HEK293 (cell line): ENCODE measurements around the gene STX4.

Experiments used
- CTCF ChIA-PET: fragments of 350-600 bp; formaldehyde crosslinking; extraction: SDS; loops from one replicate; lab custom pipeline; 2021; ENCODE audit warnings: antibody characterized with exemption; lab: Yijun Ruan, JAX
- POLR2A ChIA-PET: fragments of 300-600 bp; formaldehyde crosslinking; extraction: SDS; loops from one replicate; lab custom pipeline; 2020; ENCODE audit warnings: antibody characterized with exemption, inconsistent platforms; lab: Yijun Ruan, JAX
- H3K27ac ChIP-seq: fragments of 200-500 bp; sonication (Bioruptor generic); 2 replicates; pipeline ENCODE4 v1.5.1; 2014; ENCODE audit warnings: low read depth, low read length, control low read depth, inconsistent platforms; ENCODE audit errors: extremely low read depth
- H3K36me3 ChIP-seq, 2 experiments: fragments of 200-500 bp in 1 of 2; sonication (Bioruptor generic) in 1 of 2; 1 replicate in 1 of 2; 2 replicates in 1 of 2; pipeline ENCODE4 v1.5.1; 2014 to 2017; ENCODE audit warnings: inconsistent platforms in 2 of 2, low read length in 2 of 2; ENCODE audit not compliant: control insufficient read depth in 2 of 2, insufficient read depth in 1 of 2
- H3K4me1 ChIP-seq: fragments of 200-500 bp; sonication (Bioruptor generic); 2 replicates; pipeline ENCODE4 v1.5.1; 2014; ENCODE audit warnings: mild to moderate bottlenecking, low read length, inconsistent platforms; ENCODE audit not compliant: control insufficient read depth, insufficient read depth
- H3K4me3 ChIP-seq: 2 replicates; pipeline ENCODE4 v1.5.1; 2011; ENCODE audit warnings: low read depth, mild to moderate bottlenecking, control low read depth, low read length, moderate library complexity
- H3K9me3 ChIP-seq: fragments of 200-500 bp; sonication (Bioruptor generic); 2 replicates; pipeline ENCODE4 v1.5.1; 2014; ENCODE audit warnings: low read depth, low read length, inconsistent platforms; ENCODE audit not compliant: control insufficient read depth, insufficient read depth
- EGR2 ChIP-seq: fragments of 450-650 bp; formaldehyde crosslinking; IDR thresholded peaks from 2 replicates; pipeline ENCODE4 v1.5.1; 2016; ENCODE audit warnings: low read depth, missing biosample characterization, missing genetic modification characterization
- GLIS1 ChIP-seq: fragments of 450-650 bp; formaldehyde crosslinking; IDR thresholded peaks from 2 replicates; pipeline ENCODE4 v1.5.1; 2016; ENCODE audit warnings: missing biosample characterization, missing genetic modification characterization
- REPIN1 ChIP-seq: fragments of 450-650 bp; formaldehyde crosslinking; IDR thresholded peaks from 2 replicates; pipeline ENCODE4 v1.5.1; 2017; ENCODE audit warnings: missing biosample characterization, missing genetic modification characterization, low read depth
- SCRT2 ChIP-seq: fragments of 450-650 bp; formaldehyde crosslinking; IDR thresholded peaks from 2 replicates; pipeline ENCODE4 v1.5.1; 2016; ENCODE audit warnings: missing biosample characterization, missing genetic modification characterization
- ZFHX2 ChIP-seq: fragments of 450-650 bp; formaldehyde crosslinking; conservative IDR thresholded peaks from 2 replicates; pipeline ENCODE4 v1.5.1; 2016; ENCODE audit warnings: missing biosample characterization, missing genetic modification characterization
- ZNF121 ChIP-seq: fragments of 450-650 bp; formaldehyde crosslinking; IDR thresholded peaks from 2 replicates; pipeline ENCODE4 v1.5.1; 2016; ENCODE audit warnings: missing biosample characterization, missing genetic modification characterization
- ZNF266 ChIP-seq: fragments of 450-650 bp; formaldehyde crosslinking; IDR thresholded peaks from 2 replicates; pipeline ENCODE4 v1.5.1; 2016; ENCODE audit warnings: missing biosample characterization, missing genetic modification characterization, low read depth
- ZNF274 ChIP-seq, 2 experiments: fragments of 200-500 bp in 1 of 2; fragments of 450-650 bp in 1 of 2; sonication (Bioruptor generic) in 1 of 2; formaldehyde crosslinking in 1 of 2; IDR thresholded peaks; 2 replicates each; pipeline versions ENCODE4 v1.5.1 to v1.6.1; 2014 to 2016; ENCODE audit warnings: borderline replicate concordance in 1 of 2, inconsistent platforms in 1 of 2, low read length in 1 of 2, missing biosample characterization in 1 of 2, missing genetic modification characterization in 1 of 2
- ZNF558 ChIP-seq: fragments of 450-650 bp; formaldehyde crosslinking; IDR thresholded peaks from 2 replicates; pipeline ENCODE4 v1.5.1; 2016; ENCODE audit warnings: missing biosample characterization, missing genetic modification characterization
- ZNF600 ChIP-seq: fragments of 450-650 bp; formaldehyde crosslinking; IDR thresholded peaks from 2 replicates; pipeline ENCODE4 v1.5.1; 2016; ENCODE audit warnings: missing biosample characterization, missing genetic modification characterization
- ZNF76 ChIP-seq: fragments of 450-650 bp; formaldehyde crosslinking; IDR thresholded peaks from 2 replicates; pipeline ENCODE4; 2016; ENCODE audit warnings: low read depth, missing biosample characterization, missing genetic modification characterization, borderline replicate concordance
- ZNF768 ChIP-seq: fragments of 450-650 bp; formaldehyde crosslinking; IDR thresholded peaks from 2 replicates; pipeline ENCODE4 v1.5.1; 2018; ENCODE audit warnings: missing biosample characterization, mild to moderate bottlenecking, missing genetic modification characterization
- TF ChIP-seq, protein P1 (sequence below): fragments of 450-650 bp; formaldehyde crosslinking; conservative IDR thresholded peaks from 2 replicates; pipeline ENCODE4 v1.5.1; 2016; ENCODE audit warnings: low read depth, missing biosample characterization, missing genetic modification characterization
- TF ChIP-seq, protein P2 (sequence below): fragments of 450-650 bp; formaldehyde crosslinking; IDR thresholded peaks from 2 replicates; pipeline ENCODE4 v1.5.1; 2016; ENCODE audit warnings: missing biosample characterization, missing genetic modification characterization
- TF ChIP-seq, protein P3 (sequence below): fragments of 450-650 bp; formaldehyde crosslinking; IDR thresholded peaks from 2 replicates; pipeline ENCODE4 v1.5.1; 2017; ENCODE audit warnings: missing biosample characterization, mild to moderate bottlenecking, missing genetic modification characterization, moderate library complexity
- TF ChIP-seq, protein P4 (sequence below): fragments of 450-650 bp; formaldehyde crosslinking; IDR thresholded peaks from 2 replicates; pipeline ENCODE4 v1.5.1; 2016; ENCODE audit warnings: missing biosample characterization, missing genetic modification characterization
- TF ChIP-seq, protein P5 (sequence below): fragments of 450-650 bp; formaldehyde crosslinking; IDR thresholded peaks from 2 replicates; pipeline ENCODE4 v1.5.1; 2017; ENCODE audit warnings: missing biosample characterization, missing genetic modification characterization

STX4 gene

DNA sequence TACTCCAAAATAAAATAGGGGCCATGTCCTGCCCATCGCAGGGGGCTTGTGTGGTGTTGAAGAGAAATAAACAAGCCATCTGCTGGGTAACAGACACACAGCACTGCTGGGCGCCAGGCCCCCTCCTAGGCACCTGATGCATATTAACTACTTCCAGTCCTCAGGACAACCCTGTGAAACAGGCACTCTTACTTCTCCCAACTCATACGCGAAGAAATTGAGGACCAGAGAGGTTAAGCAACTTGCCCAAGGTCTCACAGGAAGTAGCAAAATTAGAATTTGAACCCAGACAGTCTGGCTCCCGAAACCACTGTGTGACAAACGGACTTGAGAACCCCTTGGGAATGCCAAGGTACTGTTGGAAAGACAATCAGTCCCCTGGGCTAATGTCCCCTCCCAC is 25.7 kb upstream of the STX4 start (continued):
- TF ChIP-seq, protein P1, sequence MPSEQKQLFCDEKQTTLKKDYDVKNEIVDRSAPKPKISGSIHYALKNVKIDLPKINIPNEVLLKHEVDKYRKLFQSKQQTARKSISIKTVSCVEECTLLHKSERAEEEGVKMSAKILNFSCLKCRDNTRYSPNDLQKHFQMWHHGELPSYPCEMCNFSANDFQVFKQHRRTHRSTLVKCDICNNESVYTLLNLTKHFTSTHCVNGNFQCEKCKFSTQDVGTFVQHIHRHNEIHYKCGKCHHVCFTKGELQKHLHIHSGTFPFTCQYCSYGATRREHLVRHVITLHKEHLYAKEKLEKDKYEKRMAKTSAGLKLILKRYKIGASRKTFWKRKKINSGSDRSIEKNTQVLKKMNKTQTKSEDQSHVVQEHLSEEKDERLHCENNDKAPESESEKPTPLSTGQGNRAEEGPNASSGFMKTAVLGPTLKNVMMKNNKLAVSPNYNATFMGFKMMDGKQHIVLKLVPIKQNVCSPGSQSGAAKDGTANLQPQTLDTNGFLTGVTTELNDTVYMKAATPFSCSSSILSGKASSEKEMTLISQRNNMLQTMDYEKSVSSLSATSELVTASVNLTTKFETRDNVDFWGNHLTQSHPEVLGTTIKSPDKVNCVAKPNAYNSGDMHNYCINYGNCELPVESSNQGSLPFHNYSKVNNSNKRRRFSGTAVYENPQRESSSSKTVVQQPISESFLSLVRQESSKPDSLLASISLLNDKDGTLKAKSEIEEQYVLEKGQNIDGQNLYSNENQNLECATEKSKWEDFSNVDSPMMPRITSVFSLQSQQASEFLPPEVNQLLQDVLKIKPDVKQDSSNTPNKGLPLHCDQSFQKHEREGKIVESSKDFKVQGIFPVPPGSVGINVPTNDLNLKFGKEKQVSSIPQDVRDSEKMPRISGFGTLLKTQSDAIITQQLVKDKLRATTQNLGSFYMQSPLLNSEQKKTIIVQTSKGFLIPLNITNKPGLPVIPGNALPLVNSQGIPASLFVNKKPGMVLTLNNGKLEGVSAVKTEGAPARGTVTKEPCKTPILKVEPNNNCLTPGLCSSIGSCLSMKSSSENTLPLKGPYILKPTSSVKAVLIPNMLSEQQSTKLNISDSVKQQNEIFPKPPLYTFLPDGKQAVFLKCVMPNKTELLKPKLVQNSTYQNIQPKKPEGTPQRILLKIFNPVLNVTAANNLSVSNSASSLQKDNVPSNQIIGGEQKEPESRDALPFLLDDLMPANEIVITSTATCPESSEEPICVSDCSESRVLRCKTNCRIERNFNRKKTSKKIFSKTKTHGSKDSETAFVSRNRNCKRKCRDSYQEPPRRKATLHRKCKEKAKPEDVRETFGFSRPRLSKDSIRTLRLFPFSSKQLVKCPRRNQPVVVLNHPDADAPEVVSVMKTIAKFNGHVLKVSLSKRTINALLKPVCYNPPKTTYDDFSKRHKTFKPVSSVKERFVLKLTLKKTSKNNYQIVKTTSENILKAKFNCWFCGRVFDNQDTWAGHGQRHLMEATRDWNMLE (tag by site-specific recombination): no peak
- TF ChIP-seq ZNF768 (tag by site-specific recombination) (peak; percentile 88), ZNF266 (no peak), ZNF121 (tag by site-specific recombination) (no peak), ZNF558 (tag by site-specific recombination) (no peak), SCRT2 (tag by site-specific recombination) (peak; percentile 52; the same call in 1 of the 2 replicates), ZNF76 (tag by site-specific recombination) (no peak)
- TF ChIP-seq, protein P2, sequence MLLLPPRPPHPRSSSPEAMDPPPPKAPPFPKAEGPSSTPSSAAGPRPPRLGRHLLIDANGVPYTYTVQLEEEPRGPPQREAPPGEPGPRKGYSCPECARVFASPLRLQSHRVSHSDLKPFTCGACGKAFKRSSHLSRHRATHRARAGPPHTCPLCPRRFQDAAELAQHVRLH (tag by site-specific recombination): no peak
- TF ChIP-seq, protein P3, sequence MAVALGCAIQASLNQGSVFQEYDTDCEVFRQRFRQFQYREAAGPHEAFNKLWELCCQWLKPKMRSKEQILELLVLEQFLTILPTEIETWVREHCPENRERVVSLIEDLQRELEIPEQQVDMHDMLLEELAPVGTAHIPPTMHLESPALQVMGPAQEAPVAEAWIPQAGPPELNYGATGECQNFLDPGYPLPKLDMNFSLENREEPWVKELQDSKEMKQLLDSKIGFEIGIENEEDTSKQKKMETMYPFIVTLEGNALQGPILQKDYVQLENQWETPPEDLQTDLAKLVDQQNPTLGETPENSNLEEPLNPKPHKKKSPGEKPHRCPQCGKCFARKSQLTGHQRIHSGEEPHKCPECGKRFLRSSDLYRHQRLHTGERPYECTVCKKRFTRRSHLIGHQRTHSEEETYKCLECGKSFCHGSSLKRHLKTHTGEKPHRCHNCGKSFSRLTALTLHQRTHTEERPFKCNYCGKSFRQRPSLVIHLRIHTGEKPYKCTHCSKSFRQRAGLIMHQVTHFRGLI (tag by site-specific recombination): no peak

DNA sequence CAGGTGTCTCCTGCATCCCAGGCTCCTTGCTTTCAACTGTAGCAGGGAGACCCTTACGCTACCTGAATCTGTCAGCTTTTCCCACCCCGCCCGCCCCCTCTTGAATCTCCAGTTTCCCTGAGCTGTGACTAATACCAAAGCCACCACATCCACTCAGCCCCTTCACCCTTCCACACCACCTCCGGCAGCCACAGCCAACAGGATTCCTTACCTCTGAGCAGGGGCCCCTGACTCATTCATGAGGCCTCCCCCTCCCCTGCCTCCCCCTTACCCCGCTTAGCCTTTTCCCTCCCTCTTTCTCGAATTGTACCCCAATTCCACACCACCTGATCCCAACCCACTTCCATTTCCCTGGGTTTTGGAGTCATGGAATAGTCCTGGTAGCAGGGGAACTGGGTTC is 25.2 kb upstream of the STX4 start:
- ChIA-PET POLR2A (interaction anchor here (0.6 kb wide), 1 partner anchor 12 kb away, joined by 3 read pairs; no protein-coding TSS in a partner anchor), CTCF (interaction anchor here (1.0 to 1.3 kb wide), 2 partner anchors 9 to 22 kb away, joined by 4 to 5 read pairs; no protein-coding TSS in a partner anchor)
- H3K27ac ChIP-seq: no peak overlapping the region
- H3K36me3 ChIP-seq: no peaks in the 10 kb centered on the region
- TF ChIP-seq EGR2 (tag by site-specific recombination) (peak; percentile 44; the same call in 1 of the 2 replicates), ZNF600 (tag by site-specific recombination) (peak; percentile 58; the same call in 1 of the 2 replicates), REPIN1 (no peak), ZNF558 (tag by site-specific recombination) (no peak), GLIS1 (tag by site-specific recombination) (no peak), ZFHX2 (peak; percentile 29; the same call in 1 of the 2 replicates), ZNF274 (IDR thresholded peaks at IDR 0.05; ENCODE audit: low read length) (no peak), ZNF274 (tag by site-specific recombination; IDR thresholded peaks at IDR 0.05; ENCODE audit: borderline replicate concordance) (no peak)
- TF ChIP-seq, protein P4, sequence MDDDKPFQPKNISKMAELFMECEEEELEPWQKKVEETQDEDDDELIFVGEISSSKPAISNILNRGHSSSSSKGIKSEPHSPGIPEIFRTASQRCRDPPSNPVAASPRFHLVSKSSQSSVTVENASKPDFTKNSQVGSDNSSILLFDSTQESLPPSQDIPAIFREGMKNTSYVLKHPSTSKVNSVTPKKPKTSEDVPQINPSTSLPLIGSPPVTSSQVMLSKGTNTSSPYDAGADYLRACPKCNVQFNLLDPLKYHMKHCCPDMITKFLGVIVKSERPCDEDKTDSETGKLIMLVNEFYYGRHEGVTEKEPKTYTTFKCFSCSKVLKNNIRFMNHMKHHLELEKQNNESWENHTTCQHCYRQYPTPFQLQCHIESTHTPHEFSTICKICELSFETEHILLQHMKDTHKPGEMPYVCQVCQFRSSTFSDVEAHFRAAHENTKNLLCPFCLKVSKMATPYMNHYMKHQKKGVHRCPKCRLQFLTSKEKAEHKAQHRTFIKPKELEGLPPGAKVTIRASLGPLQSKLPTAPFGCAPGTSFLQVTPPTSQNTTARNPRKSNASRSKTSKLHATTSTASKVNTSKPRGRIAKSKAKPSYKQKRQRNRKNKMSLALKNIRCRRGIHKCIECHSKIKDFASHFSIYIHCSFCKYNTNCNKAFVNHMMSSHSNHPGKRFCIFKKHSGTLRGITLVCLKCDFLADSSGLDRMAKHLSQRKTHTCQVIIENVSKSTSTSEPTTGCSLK (tag by site-specific recombination): no peak
- TF ChIP-seq, protein P5, sequence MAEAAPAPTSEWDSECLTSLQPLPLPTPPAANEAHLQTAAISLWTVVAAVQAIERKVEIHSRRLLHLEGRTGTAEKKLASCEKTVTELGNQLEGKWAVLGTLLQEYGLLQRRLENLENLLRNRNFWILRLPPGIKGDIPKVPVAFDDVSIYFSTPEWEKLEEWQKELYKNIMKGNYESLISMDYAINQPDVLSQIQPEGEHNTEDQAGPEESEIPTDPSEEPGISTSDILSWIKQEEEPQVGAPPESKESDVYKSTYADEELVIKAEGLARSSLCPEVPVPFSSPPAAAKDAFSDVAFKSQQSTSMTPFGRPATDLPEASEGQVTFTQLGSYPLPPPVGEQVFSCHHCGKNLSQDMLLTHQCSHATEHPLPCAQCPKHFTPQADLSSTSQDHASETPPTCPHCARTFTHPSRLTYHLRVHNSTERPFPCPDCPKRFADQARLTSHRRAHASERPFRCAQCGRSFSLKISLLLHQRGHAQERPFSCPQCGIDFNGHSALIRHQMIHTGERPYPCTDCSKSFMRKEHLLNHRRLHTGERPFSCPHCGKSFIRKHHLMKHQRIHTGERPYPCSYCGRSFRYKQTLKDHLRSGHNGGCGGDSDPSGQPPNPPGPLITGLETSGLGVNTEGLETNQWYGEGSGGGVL (tag by site-specific recombination): peak; percentile 56
- H3K9me3 ChIP-seq: no peaks in the 10 kb centered on the region
- H3K4me3 ChIP-seq: no peak overlapping the region
- no peaks in the 10 kb centered on the region for H3K4me1 ChIP-seq
